Stomach (tissue), 9 donors: Measurements from ENCODE around the gene NTRK2. TPM values are rescaled to one million over a fixed set of nuclear protein-coding genes. Genes with fewer than 3 reads are reported as not detected.
A peak's percentile ranks its signal among the peaks of the same experiment; 100 is the strongest.

Experiments used
- DNase-seq, 2 donors: peaks; one replicate each; pipeline versions ENCODE4 v3.0.0 to v3.0.0-alpha.2; 2013 to 2019
- H3K27ac ChIP-seq, 5 donors: fragments of 200-600 bp in 4 of 5; sonication (generic) in 4 of 5; one replicate each; pipeline ENCODE4 v1.5.1; 2013 to 2019; ENCODE audit warnings: mild to moderate bottlenecking in 1 of 5, moderate library complexity in 1 of 5
- H3K27me3 ChIP-seq, 3 donors: fragments of 200-600 bp; sonication (generic); one replicate each; pipeline ENCODE4 v1.5.1; 2017 to 2019; ENCODE audit warnings: mixed run types in 1 of 3
- H3K36me3 ChIP-seq, 4 donors: fragments of 200-600 bp; sonication (generic); 1 replicate in 3 of 4; 2 replicates in 1 of 4; pipeline ENCODE4 v1.5.1; 2016 to 2019
- H3K4me1 ChIP-seq, 4 donors: fragments of 200-600 bp; sonication (generic); one replicate each; pipeline ENCODE4 v1.5.1; 2016 to 2019
- H3K4me3 ChIP-seq, 4 donors: fragments of 200-600 bp; sonication (generic) in 3 of 4; one replicate each; pipeline ENCODE4 v1.5.1; 2016 to 2019; ENCODE audit warnings: mild to moderate bottlenecking in 1 of 4
- H3K9me3 ChIP-seq, 4 donors: fragments of 200-600 bp; sonication (generic); one replicate each; pipeline ENCODE4 v1.5.1; 2016 to 2019
- CTCF ChIP-seq, 7 experiments: fragments of 450-650 bp in 4 of 7; fragments of 200-600 bp in 3 of 7; sonication (generic) in 3 of 7; IDR thresholded peaks; one replicate each; pipeline ENCODE4 v1.5.1; 2016 to 2019; ENCODE audit warnings: antibody characterized with exemption in 7 of 7, control low read depth in 2 of 7, mild to moderate bottlenecking in 1 of 7
- EP300 ChIP-seq: sonication (generic); formaldehyde crosslinking; IDR thresholded peaks from one replicate; pipeline ENCODE4 v1.6.1; 2017; ENCODE audit warnings: antibody characterized with exemption
- POLR2A ChIP-seq, 4 donors: fragments of 450-650 bp; IDR thresholded peaks; one replicate each; pipeline ENCODE4 v1.6.1; 2016; ENCODE audit warnings: antibody characterized with exemption in 4 of 4, control low read depth in 2 of 4, mild to moderate bottlenecking in 1 of 4, moderate library complexity in 1 of 4
- POLR2AphosphoS5 ChIP-seq, 3 donors: sonication (generic); formaldehyde crosslinking; IDR thresholded peaks; one replicate each; pipeline ENCODE4 v1.6.1; 2016; ENCODE audit warnings: antibody characterized with exemption in 3 of 3
- WGBS, 5 donors: extraction: QIAGEN DNeasy Blood & Tissue Kit in 3 of 5; methylation state at CpG; one replicate each; pipeline versions ENCODE4 v1.1.5 to v1.1.7; 2013 to 2018; 5-methylcytosine and 5-hydroxymethylcytosine counted together
- intact Hi-C: fragments of 100-400 bp; cut with DNase I; formaldehyde crosslinking; loops from one replicate; pipeline ENCODE4 v1.15.1; 2023; ENCODE audit warnings: low total_unique reads
- polyA plus RNA-seq, 3 donors: library from polyadenylated mRNA; stranded (reverse); fragments of 200-250 nt; gene quantifications; one replicate each; pipeline ENCODE4 v1.2.3, GENCODE V29; 2013
- total RNA-seq, 5 donors: library from RNA; depleted of rRNA; stranded (reverse); fragments of >200 nt; gene quantifications; one replicate each; pipeline versions ENCODE4 v1.1.0 to v1.2.3, GENCODE V29; 2014 to 2016
- donor health status: healthy with polysubstance abuse.
- donor health status: Bipolar disorder and iron deficiency.
- donor health status: healthy.

Gene NTRK2
- total and polyA plus RNA-seq, 8 donors: 0.06 to 8.8 (median 2.6) TPM

DNA sequence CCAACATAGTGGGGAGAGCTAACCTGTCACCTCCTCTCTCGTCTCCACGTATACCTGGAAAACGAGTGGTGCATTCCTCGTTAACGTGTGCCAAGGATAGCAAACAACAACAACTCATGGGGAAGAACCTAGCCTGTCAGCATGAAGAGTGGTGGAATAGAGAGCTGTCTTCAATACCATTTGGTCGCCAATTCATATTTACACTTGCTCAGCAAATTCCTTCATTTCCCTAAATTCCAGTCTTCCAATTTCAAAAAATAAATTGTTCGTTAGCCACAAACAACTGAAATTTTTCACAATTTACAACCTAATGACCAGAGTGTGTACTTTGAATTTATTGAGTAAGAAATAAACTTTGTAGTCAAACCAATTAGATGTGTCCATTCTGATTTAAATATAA, 344.8 kb downstream of the NTRK2 start:
- intact Hi-C loops: no loop called here
- H3K36me3 ChIP-seq: no peaks in the 10 kb centered on the region
- WGBS, 5 donors: 78 to 94% (median 89%) methylated on average over 7 of the region's 7 CpGs
- H3K27me3 ChIP-seq: no peaks in the 10 kb centered on the region
- H3K27ac ChIP-seq: no peak overlapping the region
- H3K4me1 ChIP-seq: no peaks in the 10 kb centered on the region
- H3K4me3 ChIP-seq: no peak overlapping the region
- TF ChIP-seq POLR2AphosphoS5 (IDR thresholded peaks at IDR 0.05): no peak
- TF ChIP-seq EP300: no peak
- no peak for TF ChIP-seq CTCF (IDR thresholded peaks at IDR 0.05)
- TF ChIP-seq POLR2A (IDR thresholded peaks at IDR 0.05): no peak
- H3K9me3 ChIP-seq: no peaks in the 10 kb centered on the region
- DNase-seq: no peak

DNA sequence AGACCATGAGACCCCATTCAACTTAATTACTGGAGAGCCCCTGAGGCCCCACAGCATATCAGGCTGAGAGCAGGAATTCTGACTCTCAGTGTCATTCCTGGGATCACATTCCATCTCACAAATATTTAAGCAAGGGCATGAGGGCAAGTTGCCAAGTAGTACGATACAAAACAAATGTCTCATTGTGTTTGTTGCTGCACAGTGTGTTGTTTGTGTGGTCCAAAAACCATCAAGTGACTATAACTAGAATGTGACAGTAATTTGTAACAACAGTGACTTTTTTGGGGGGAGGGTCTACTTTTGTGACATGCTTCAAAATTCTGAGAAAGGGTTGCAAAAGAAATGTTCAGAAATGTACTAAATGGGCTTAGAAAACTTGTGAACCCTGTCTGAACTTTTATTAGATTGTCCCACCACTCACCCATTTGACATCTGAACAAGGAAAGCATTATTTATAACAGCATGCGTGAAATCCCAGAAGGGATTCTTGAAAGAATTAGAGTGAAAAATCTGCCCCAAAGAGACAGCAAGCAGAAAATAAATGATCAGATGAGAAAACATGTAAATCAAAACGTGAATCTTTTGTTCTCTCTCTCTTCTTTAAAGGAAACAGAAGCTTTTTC, 347.0 kb downstream of the NTRK2 start:
- TF ChIP-seq POLR2A (IDR thresholded peaks at IDR 0.05) (no peak), POLR2AphosphoS5 (IDR thresholded peaks at IDR 0.05) (no peak), EP300 (no peak), CTCF (IDR thresholded peaks at IDR 0.05) (no peak)
- DNase-seq: peak in 1 of 2 donors; percentile 62
- Histone ChIP-seq H3K27me3 (no peaks in the 10 kb centered on the region), H3K27ac (no peak overlapping the region), H3K4me1 (no peaks in the 10 kb centered on the region), H3K36me3 (no peaks in the 10 kb centered on the region), H3K9me3 (no peaks in the 10 kb centered on the region), H3K4me3 (no peak overlapping the region)
- intact Hi-C loops: no loop called here
- WGBS, 5 donors: 36 to 44% (median 40%) methylated on average over 3 of the region's 3 CpGs

DNA sequence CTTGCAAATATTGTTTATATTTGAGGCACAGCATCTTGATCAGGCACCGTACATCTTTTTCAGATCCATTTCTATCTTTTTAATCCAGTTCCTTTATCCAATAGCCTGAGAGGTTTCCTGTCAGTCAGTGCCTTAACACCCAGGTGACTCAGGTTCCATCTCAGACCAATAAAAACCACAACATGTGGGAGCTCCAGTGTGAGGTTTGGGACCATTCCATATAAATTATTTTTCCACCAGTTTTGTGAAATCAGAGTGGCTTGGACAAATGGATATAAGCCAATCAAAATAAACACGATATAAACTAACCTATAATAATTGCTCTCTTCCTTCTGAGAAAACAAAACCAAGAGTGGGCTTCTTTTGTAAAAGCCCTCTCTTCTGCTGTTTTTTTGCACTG, 351.3 kb downstream of the NTRK2 start:
- Histone ChIP-seq H3K27me3 (no peaks in the 10 kb centered on the region), H3K9me3 (no peaks in the 10 kb centered on the region), H3K36me3 (no peaks in the 10 kb centered on the region), H3K4me1 (no peaks in the 10 kb centered on the region), H3K4me3 (no peak overlapping the region), H3K27ac (no peak overlapping the region)
- no peak for TF ChIP-seq CTCF (IDR thresholded peaks at IDR 0.05)
- TF ChIP-seq EP300: no peak
- TF ChIP-seq POLR2A (IDR thresholded peaks at IDR 0.05): no peak
- no peak for TF ChIP-seq POLR2AphosphoS5 (IDR thresholded peaks at IDR 0.05)
- no peak for DNase-seq
- whole genome bisulfite sequencing, 5 donors: 80 to 87% (median 84%) methylated on average over 2 of the region's 2 CpGs
- intact Hi-C loops: no loop called here

DNA sequence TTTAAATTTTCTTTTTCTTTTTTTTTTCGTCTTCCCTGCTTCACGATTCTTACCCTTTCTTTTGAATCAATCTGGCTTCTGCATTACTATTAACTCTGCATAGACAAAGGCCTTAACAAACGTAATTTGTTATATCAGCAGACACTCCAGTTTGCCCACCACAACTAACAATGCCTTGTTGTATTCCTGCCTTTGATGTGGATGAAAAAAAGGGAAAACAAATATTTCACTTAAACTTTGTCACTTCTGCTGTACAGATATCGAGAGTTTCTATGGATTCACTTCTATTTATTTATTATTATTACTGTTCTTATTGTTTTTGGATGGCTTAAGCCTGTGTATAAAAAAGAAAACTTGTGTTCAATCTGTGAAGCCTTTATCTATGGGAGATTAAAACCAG, 352.2 kb downstream of the NTRK2 start:
- H3K27ac ChIP-seq: no peak overlapping the region
- H3K27me3 ChIP-seq: no peaks in the 10 kb centered on the region
- TF ChIP-seq EP300 (no peak), POLR2A (IDR thresholded peaks at IDR 0.05) (no peak), CTCF (IDR thresholded peaks at IDR 0.05) (no peak), POLR2AphosphoS5 (IDR thresholded peaks at IDR 0.05) (no peak)
- no peak for DNase-seq
- H3K36me3 ChIP-seq: no peaks in the 10 kb centered on the region
- WGBS, 5 donors: 41 to 62% (median 56%) methylated on average over 4 of the region's 4 CpGs
- H3K4me1 ChIP-seq: no peaks in the 10 kb centered on the region
- intact Hi-C loops: no loop called here
- no peaks in the 10 kb centered on the region for H3K9me3 ChIP-seq
- H3K4me3 ChIP-seq: no peak overlapping the region
